HG02763 (cell line): ENCODE measurements around the gene FBF1.

Source experiments
- ATAC-seq: cut with Tn5 transposase; IDR thresholded peaks from one replicate; pipeline ENCODE4 v1.9.1; 2021; ENCODE audit warnings: mild to moderate bottlenecking, moderate library complexity; ENCODE audit not compliant: unreplicated experiment

Gene FBF1

GRCh38 chr17:75917917-75918445, 22.9 kb downstream of the FBF1 start:
- no peak for ATAC-seq

DNA sequence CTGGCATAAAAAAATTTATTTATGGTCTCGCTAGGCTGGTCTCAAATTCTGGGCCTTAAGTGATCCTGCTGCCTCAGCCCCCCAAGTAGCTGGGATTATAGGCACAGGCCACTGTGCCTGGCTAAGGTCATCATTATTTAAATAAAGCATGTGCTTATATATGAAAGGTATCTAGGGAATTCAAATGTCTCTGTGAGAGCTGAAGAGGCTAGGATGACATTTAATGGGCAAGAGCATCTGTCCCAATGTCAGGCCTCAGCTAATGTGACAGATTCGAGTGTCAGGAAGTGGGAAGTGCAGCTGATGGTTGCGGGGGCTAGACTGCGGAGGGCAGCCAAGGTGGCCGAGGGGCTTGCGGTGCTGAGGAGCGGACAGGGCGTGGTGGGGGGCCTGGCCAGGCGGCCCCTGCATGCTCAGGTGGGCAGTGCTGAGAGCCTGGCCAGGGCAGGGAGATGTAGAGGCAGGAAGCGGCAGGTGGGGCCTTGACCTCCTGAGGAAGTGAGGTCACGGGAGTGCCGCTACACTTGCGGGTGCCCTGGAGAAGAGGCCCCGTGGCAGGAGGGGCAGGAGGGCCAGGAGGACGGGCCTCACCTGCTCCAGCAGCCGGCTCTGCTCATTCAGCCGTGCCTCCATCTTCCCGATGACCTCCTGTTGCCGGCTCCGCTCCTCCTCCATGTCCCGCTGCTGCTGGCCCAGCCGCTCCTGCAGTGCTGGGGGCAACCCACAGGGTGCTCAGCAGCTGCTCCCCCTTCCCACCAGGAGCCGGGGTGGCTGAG, 23.5 kb downstream of the FBF1 start:
- ATAC-seq, result no peak

GRCh38 chr17:75915268-75915667, 25.6 kb downstream of the FBF1 start:
- ATAC-seq, result no peak

- ATAC-seq, result no peak
Measured at GRCh38 chr17:75914643-75915267, 26.1 kb downstream of the FBF1 start.

DNA sequence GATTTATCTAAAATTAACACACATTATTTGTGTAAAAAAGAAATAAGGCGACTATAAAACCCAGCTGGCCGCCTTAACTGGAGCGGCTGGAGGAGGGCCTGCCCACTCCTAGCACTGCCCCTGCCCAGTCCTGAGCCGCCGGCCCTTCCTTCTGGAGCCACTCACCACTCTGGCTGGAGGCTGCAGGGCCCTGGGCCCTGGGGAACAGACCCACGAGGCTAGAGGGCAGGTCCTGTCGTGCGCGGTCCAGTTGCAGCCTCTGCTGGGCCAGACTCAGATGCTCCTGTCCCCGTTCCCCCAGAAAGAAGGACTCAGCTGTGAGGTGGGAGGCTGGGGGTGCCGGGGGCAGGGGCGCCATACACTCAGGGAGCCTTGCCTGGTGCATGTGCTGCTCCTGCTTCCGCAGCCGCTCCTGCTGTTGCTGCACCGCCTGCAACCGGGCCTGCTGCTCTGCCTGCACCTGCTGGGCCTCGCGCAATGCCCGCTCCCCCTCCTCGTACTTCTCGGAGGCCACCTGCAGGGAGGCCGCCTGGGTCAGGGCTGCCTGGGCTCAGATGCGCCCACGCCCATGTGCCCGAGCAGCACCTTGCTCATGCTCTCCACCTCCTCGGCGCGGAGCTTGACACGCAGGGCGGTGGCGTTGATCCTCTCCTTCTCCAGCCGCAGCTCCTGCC, 27.2 kb downstream of the FBF1 start:
- ATAC-seq, result no peak

DNA sequence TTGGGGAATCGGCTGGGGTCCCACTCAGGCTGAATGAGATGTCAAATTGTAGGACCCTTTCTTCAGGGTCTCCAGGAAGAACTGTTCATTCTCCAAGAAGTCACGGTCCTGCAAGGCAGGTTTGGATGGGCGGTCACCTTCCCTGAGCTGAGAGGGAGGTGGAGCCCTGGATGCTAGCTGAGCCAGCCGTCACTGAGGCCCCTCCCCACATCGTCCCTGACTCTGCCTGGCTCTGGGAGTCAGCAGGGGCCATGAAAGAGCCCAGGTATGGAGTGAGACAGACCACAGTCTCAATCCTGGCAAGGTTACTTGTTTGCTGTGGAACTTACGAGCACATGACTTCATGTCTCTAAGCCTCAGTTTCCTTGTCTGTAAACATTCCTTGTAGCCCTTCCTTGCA, 30.1 kb downstream of the FBF1 start:
- no peak for ATAC-seq

- ATAC-seq, result no peak
Measured at GRCh38 chr17:75909812-75910274, 31.0 kb downstream of the FBF1 start.

DNA sequence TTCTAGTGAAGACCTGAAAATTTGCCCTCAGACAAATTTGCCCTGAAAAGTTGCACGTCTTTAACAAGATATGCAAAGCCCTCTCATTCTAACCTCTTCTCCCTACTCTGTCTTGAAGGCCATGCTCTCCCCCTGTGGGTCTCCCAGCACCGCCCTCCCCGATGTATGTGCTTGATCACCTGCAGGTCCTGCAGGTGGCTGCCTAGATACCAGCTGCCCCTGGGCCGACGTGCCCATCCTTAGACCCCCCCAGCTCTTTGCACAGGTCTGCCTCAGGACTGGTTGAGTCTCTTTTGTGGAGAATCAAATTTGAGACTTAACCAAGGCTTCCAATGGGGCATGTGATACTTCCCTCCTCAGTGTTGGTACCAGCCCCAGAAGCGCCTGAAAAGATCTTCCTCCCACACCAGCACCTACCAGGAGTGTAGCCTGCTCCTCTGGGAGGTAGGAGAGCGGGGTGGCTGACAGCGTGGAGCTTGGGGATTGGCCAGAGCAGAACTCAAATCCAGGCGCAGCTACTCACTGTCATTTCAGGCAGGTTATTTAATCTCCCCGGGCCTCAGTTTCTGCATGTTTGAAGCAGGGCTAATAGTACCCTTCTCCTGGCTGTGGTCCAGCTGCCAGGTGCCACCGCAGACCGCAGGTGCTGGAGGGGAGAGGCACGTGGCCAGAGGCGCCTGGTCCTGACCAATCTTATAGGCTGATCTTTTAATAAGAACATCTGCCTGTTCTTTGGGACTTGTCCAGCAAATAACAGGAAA, 31.6 kb downstream of the FBF1 start:
- ATAC-seq, result no peak

DNA sequence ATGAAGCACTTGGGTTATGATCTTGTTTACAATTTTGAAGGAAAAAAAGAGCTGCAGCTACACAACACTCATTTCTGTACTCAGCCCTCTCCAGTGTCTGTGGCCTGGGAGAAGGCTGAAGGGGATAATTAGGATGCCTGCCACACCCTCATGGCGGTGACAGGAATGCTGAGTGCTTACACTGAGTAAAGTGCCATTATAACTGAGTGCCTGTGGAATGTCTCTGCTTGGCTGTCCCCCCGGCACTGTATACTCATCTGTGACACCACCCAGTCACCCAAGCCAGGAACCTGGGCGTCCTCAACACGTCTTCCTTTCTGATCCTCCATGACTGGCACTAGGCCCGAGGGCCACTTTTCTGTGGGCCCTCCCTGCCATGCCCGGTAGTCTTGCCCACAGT, 32.6 kb downstream of the FBF1 start:
- ATAC-seq, result no peak

GRCh38 chr17:75906143-75906884, 34.5 kb downstream of the FBF1 start:
- ATAC-seq, result no peak

- peak; percentile 91 for ATAC-seq
Measured at GRCh38 chr17:75904749-75905521, 35.9 kb downstream of the FBF1 start, which contains the start of gene MRPL38. Gene MRPL38, minus strand, starts transcription at chr17:75904884. Its CDS starts 9 bp downstream, at chr17:75904875.

DNA sequence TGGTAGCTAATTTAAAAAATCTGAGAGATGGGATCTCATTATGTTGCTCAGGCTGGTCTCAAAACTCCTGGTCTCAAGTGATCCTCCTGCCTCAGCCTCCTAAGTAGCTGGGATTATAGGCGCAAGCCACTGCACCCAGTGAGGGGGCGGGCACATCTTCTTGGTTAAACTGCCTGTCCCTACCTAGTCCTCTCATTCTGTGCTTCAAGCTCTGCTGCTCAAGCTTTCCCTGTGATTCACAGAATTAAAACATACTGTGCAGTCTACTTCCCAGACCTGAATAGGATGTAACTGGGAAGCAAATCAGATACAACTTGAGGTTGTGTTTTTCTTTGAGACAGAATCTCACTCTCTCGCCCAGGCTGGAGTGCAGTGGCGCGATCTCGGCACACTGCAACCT, 38.4 kb downstream of the FBF1 start:
- no peak for ATAC-seq

GRCh38 chr17:75901727-75902126, 39.1 kb downstream of the FBF1 start:
- ATAC-seq, result no peak

GRCh38 chr17:75900691-75901533, 39.9 kb downstream of the FBF1 start:
- no peak for ATAC-seq

DNA sequence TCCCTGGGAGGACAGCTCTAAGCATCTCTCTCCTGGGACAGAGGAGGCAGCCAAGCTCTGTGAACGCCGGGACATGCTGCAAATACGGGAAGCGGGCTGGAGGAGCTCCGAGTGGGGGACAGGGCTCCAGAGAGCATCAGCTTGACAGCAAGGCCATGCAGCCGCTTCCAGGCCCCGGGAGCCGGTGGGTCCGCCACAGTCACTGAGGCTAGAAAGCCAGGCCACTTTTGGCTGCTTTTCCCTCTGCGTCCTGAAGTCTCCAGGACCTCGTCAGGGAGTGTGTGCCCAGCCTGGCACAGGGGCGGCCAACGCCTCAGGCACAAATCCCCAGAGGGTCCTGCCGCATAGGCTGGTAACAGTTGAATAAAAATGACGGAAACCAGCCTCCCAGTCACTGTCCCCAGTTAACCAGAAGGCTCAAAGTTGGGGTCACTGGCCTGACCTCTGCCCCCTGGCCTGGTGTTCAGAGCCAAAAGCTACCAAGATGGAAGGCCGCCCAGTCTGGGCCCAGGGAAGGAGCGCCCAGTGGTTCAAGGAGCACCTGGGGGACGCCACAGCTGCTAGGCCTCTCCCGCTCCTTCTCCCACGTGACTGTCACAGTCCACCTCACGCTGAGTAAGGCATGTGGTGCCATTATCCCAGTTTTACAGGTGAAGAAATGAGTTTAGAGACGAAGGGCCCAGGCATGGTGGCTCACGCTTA, 40.9 kb downstream of the FBF1 start:
- no peak for ATAC-seq

GRCh38 chr17:75899353-75899752, 41.5 kb downstream of the FBF1 start:
- no peak for ATAC-seq

- no peak for ATAC-seq
Measured at GRCh38 chr17:75898791-75899190, 42.1 kb downstream of the FBF1 start.

DNA sequence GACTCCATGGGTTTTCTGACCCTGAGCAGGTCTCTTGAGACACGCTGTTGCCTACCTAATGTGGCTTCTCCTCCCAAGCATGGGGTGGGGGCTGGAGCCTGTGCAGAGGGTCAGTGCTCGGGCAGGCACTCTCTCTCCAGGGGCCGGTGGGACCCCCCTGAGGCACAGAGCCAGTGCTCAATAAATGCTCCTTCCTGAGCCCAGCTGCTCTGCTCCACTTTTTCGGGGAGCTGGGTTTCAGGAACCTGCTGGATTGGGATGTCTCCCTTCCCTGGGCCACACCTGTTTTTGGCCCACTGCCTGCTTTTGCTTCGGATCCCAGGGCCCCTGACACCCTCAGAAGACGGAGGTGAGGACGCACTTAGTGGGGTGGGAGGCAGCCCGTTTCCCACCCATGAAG, 42.8 kb downstream of the FBF1 start:
- ATAC-seq, result no peak
